Endothelial cell of umbilical vein (primary cell): ENCODE data around the gene P2RX1.

Experiments used
- CTCF ChIP-seq, 2 donors: IDR thresholded peaks; 1 replicate in 1 of 2; 2 replicates in 1 of 2; pipeline ENCODE4 v1.5.1; 2011; ENCODE audit warnings: low read length in 2 of 2, mild to moderate bottlenecking in 2 of 2, moderate library complexity in 2 of 2, control low read depth in 1 of 2, inconsistent platforms in 1 of 2, low read depth in 1 of 2; ENCODE audit not compliant: insufficient read depth in 1 of 2; ENCODE audit errors: extremely low read depth in 1 of 2
- EZH2 ChIP-seq: IDR thresholded peaks from 2 replicates; pipeline ENCODE4 v1.6.1; 2012; ENCODE audit warnings: borderline replicate concordance, low read depth, mild to moderate bottlenecking, moderate library complexity, low read length, inconsistent platforms; ENCODE audit not compliant: severe bottlenecking
- FOS ChIP-seq: IDR thresholded peaks from 2 replicates; pipeline ENCODE4 v1.6.1; 2011; ENCODE audit warnings: mild to moderate bottlenecking, low read length, moderate library complexity, borderline replicate concordance; ENCODE audit not compliant: insufficient read depth
- JUN ChIP-seq: IDR thresholded peaks from 2 replicates; pipeline ENCODE4 v1.6.1; 2011; ENCODE audit warnings: borderline replicate concordance, low read depth; ENCODE audit not compliant: insufficient read length, insufficient read depth
- MAX ChIP-seq: IDR thresholded peaks from 2 replicates; pipeline ENCODE4 v1.6.1; 2011; ENCODE audit not compliant: insufficient read depth, insufficient read length
- MYC ChIP-seq: IDR thresholded peaks from one replicate; pipeline ENCODE4 v1.6.1; 2011; ENCODE audit warnings: mild to moderate bottlenecking, low read depth, low read length
- POLR2A ChIP-seq: IDR thresholded peaks from 2 replicates; pipeline ENCODE4 v1.6.1; 2012; ENCODE audit warnings: low read depth, mild to moderate bottlenecking, control low read depth, low read length
- POLR2AphosphoS5 ChIP-seq: IDR thresholded peaks from 2 replicates; pipeline ENCODE4 v1.6.1; 2012; ENCODE audit warnings: low read depth, mild to moderate bottlenecking, control low read depth, low read length, moderate library complexity; ENCODE audit not compliant: insufficient read depth

GRCh38 chr17:3928406-3928805 lies 12.1 kb upstream of the P2RX1 start:
- no peak for TF ChIP-seq CTCF (IDR thresholded peaks at IDR 0.05; ENCODE audit: extremely low read depth in 1 of 2, insufficient read depth in 1 of 2, low read depth in 1 of 2, low read length in 2 of 2)
- TF ChIP-seq EZH2 = no peak
- no peak for TF ChIP-seq FOS
- no peak for TF ChIP-seq MYC
- TF ChIP-seq POLR2AphosphoS5 = no peak
- TF ChIP-seq JUN = no peak
- TF ChIP-seq POLR2A = no peak
- no peak for TF ChIP-seq MAX
